Upper lobe of left lung (tissue), 6 donors: ENCODE measurements around the gene MOGAT2. TPM values are rescaled to one million over a fixed set of nuclear protein-coding genes. Genes with fewer than 3 reads are reported as not detected.

Experiments
- ATAC-seq, 2 donors: fragments of 200-7000 bp; cut with Tn5 transposase; one replicate each; pipeline ENCODE4 v1.9.1; 2022; ENCODE audit warnings: mild to moderate bottlenecking in 2 of 2, moderate library complexity in 2 of 2; ENCODE audit not compliant: low FRiP score in 2 of 2
- DNase-seq, 2 donors: peaks; one replicate each; pipeline ENCODE4 v3.0.0-alpha.2; 2019 to 2020
- H3K27ac ChIP-seq, 4 donors: fragments of 200-600 bp; sonication (generic); one replicate each; pipeline ENCODE4 v1.5.1; 2016 to 2019
- H3K27me3 ChIP-seq, 4 donors: fragments of 200-600 bp; sonication (generic); one replicate each; pipeline ENCODE4 v1.5.1; 2017 to 2019
- H3K36me3 ChIP-seq, 4 donors: fragments of 200-600 bp; sonication (generic); one replicate each; pipeline ENCODE4 v1.5.1; 2016 to 2019
- H3K4me1 ChIP-seq, 4 donors: fragments of 200-600 bp; sonication (generic); one replicate each; pipeline ENCODE4 v1.5.1; 2018 to 2019
- H3K4me3 ChIP-seq, 4 donors: fragments of 200-600 bp; sonication (generic); one replicate each; pipeline ENCODE4 v1.5.1; 2017 to 2019; ENCODE audit warnings: mild to moderate bottlenecking in 2 of 4, moderate library complexity in 1 of 4
- H3K9me3 ChIP-seq, 4 donors: fragments of 200-600 bp; sonication (generic); one replicate each; pipeline ENCODE4 v1.5.1; 2018 to 2019
- CTCF ChIP-seq, 6 experiments: fragments of 450-650 bp in 4 of 6; fragments of 200-600 bp in 2 of 6; sonication (generic) in 2 of 6; IDR thresholded peaks; one replicate each; pipeline ENCODE4 v1.5.1; 2016 to 2019; ENCODE audit warnings: antibody characterized with exemption in 6 of 6
- EP300 ChIP-seq, 4 donors: sonication (generic); formaldehyde crosslinking; IDR thresholded peaks; one replicate each; pipeline ENCODE4 v1.5.1; 2017; ENCODE audit warnings: antibody characterized with exemption in 4 of 4, control low read depth in 2 of 4
- POLR2A ChIP-seq, 4 donors: fragments of 450-650 bp; IDR thresholded peaks; one replicate each; pipeline ENCODE4 v1.5.1; 2016 to 2017; ENCODE audit warnings: antibody characterized with exemption in 4 of 4, mild to moderate bottlenecking in 2 of 4
- POLR2AphosphoS5 ChIP-seq, 2 donors: sonication (generic); formaldehyde crosslinking; IDR thresholded peaks; one replicate each; pipeline ENCODE4 v1.5.1; 2017; ENCODE audit warnings: antibody characterized with exemption in 2 of 2
- WGBS, 2 donors: methylation state at CpG; one replicate each; pipeline ENCODE4 v1.1.5; 2017 to 2018; 5-methylcytosine and 5-hydroxymethylcytosine counted together
- total RNA-seq, 6 donors: library from RNA; depleted of rRNA in 4 of 6; stranded (reverse); fragments of >200 nt in 4 of 6; gene quantifications; one replicate each; pipeline versions ENCODE4 v1.1.0 to v1.2.1, GENCODE V29; 2016 to 2021
- donor health status: DM: no; HTN: no; CAD: no; lungs with moderate emphysema.
- donor health status: DM: no; HTN: yes; CAD: no; lungs with severe emphysema.

Gene MOGAT2
- total RNA-seq, 6 donors from 2014 or later: 0.11 to 0.13 TPM; not detected in 4

- WGBS, 2 donors: 64 to 77% methylated on average over 2 of the region's 2 CpGs
- ATAC-seq: no peak
Measured at GRCh38 chr11:75757651-75758050, 40.0 kb downstream of the MOGAT2 start.

GRCh38 chr11:75759832-75760231 lies 42.2 kb downstream of the MOGAT2 start:
- H3K27me3 ChIP-seq: no peaks in the 10 kb centered on the region
- no peak for DNase-seq
- H3K27ac ChIP-seq: no peak overlapping the region
- no peak for ATAC-seq
- WGBS, 2 donors: 73 to 74% methylated on average over 4 of the region's 4 CpGs
- H3K4me3 ChIP-seq: no peak overlapping the region
- peaks cover 0 to 22% (median 11%) of the 10 kb centered on the region in 4 donors for H3K4me1 ChIP-seq
- TF ChIP-seq POLR2AphosphoS5 (IDR thresholded peaks at IDR 0.05) (no peak), POLR2A (IDR thresholded peaks at IDR 0.05) (no peak), EP300 (IDR thresholded peaks at IDR 0.05) (no peak), CTCF (IDR thresholded peaks at IDR 0.05) (no peak)
- H3K9me3 ChIP-seq: no peaks in the 10 kb centered on the region
- no peaks in the 10 kb centered on the region for H3K36me3 ChIP-seq

More at GRCh38 chr11:75757651-75758050, 40.0 kb downstream of the MOGAT2 start:
- Histone ChIP-seq H3K36me3 (no peaks in the 10 kb centered on the region), H3K9me3 (no peaks in the 10 kb centered on the region), H3K4me3 (no peak overlapping the region), H3K27ac (no peak overlapping the region), H3K4me1 (peaks cover 0 to 10% (median 4%) of the 10 kb centered on the region in 4 donors), H3K27me3 (no peaks in the 10 kb centered on the region)
- DNase-seq: no peak
- TF ChIP-seq CTCF (IDR thresholded peaks at IDR 0.05): no peak
- no peak for TF ChIP-seq POLR2AphosphoS5 (IDR thresholded peaks at IDR 0.05)
- no peak for TF ChIP-seq EP300 (IDR thresholded peaks at IDR 0.05)
- no peak for TF ChIP-seq POLR2A (IDR thresholded peaks at IDR 0.05)

- H3K27ac ChIP-seq: no peak overlapping the region
- H3K36me3 ChIP-seq: no peaks in the 10 kb centered on the region
- no peak overlapping the region for H3K4me3 ChIP-seq
- peaks cover 0 to 22% (median 11%) of the 10 kb centered on the region in 4 donors for H3K4me1 ChIP-seq
- no peak for ATAC-seq
- H3K27me3 ChIP-seq: no peaks in the 10 kb centered on the region
- H3K9me3 ChIP-seq: no peaks in the 10 kb centered on the region
- TF ChIP-seq EP300 (IDR thresholded peaks at IDR 0.05) (no peak), POLR2AphosphoS5 (IDR thresholded peaks at IDR 0.05) (no peak), POLR2A (IDR thresholded peaks at IDR 0.05) (no peak), CTCF (IDR thresholded peaks at IDR 0.05) (no peak)
- no peak for DNase-seq
Measured at GRCh38 chr11:75760243-75760642, 42.6 kb downstream of the MOGAT2 start.

GRCh38 chr11:75760710-75761493 lies 43.3 kb downstream of the MOGAT2 start:
- no peak overlapping the region for H3K27ac ChIP-seq
- no peak for ATAC-seq
- TF ChIP-seq POLR2AphosphoS5 (IDR thresholded peaks at IDR 0.05) (no peak), CTCF (IDR thresholded peaks at IDR 0.05) (no peak), POLR2A (IDR thresholded peaks at IDR 0.05) (no peak), EP300 (IDR thresholded peaks at IDR 0.05) (no peak)
- H3K4me3 ChIP-seq: no peak overlapping the region
- peaks cover 0 to 22% (median 11%) of the 10 kb centered on the region in 4 donors for H3K4me1 ChIP-seq
- no peaks in the 10 kb centered on the region for H3K9me3 ChIP-seq
- 82 to 98% methylated on average over 3 of the region's 3 CpGs for WGBS, 2 donors
- H3K27me3 ChIP-seq: no peaks in the 10 kb centered on the region
- H3K36me3 ChIP-seq: no peaks in the 10 kb centered on the region
- DNase-seq: no peak

- no peaks in the 10 kb centered on the region for H3K27me3 ChIP-seq
- ATAC-seq (no peak), DNase-seq (no peak)
- TF ChIP-seq POLR2AphosphoS5 (IDR thresholded peaks at IDR 0.05) (no peak), CTCF (IDR thresholded peaks at IDR 0.05) (no peak), EP300 (IDR thresholded peaks at IDR 0.05) (no peak), POLR2A (IDR thresholded peaks at IDR 0.05) (no peak)
- H3K36me3 ChIP-seq: no peaks in the 10 kb centered on the region
- H3K4me3 ChIP-seq: no peak overlapping the region
- peak overlapping the region in 1 of 4 donors; percentile 74 for H3K27ac ChIP-seq
- peaks cover 0 to 22% (median 11%) of the 10 kb centered on the region in 4 donors for H3K4me1 ChIP-seq
- 96 to 97% methylated on average over 8 of the region's 8 CpGs for WGBS, 2 donors
- H3K9me3 ChIP-seq: no peaks in the 10 kb centered on the region
Measured at GRCh38 chr11:75762158-75762557, 44.5 kb downstream of the MOGAT2 start.
